HG03520 (cell line): ENCODE measurements around the gene HAO1.

ENCODE experiments used
- ATAC-seq: cut with Tn5 transposase; IDR thresholded peaks from one replicate; pipeline ENCODE4 v1.9.1; 2021; ENCODE audit warnings: mild to moderate bottlenecking, moderate library complexity; ENCODE audit not compliant: unreplicated experiment

Gene HAO1

DNA sequence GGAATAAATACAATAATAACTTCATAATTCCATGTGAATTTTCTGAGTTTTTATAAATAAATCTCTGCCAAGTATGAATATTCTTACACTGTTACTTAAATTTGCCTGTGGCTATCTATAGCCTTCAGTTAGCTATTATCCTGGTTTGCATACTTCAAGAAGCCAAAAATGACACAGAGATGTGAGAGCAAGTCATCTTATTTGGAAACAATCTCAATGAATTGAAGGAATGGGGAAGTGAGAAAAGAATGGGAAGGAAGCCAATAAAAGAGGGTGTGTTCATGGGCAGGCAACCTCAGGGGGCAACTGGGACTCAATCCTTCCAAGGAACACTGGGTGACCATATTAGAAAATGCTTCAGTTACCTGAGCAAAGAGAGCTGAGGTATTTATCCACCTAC lies 9.9 kb downstream of the HAO1 start:
- ATAC-seq = no peak

DNA sequence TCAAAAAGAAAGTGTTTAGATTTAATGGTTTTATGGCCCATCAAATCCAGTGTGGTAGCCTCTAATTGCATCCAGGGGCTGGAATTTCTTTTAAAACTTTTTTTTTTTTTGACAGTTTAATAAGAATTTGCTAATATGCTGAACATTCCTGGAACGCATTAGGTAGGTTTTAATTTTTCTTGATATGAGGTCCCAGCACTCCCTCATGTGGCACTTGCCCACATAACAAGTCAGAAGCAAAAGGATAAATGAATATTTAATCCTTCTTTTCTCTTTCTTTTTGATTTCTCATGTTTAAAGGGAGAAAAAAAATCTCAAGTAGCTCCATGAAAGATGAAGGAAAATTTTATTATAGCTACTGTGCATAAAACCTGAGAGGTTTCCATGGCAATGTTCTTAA lies 13.5 kb downstream of the HAO1 start:
- ATAC-seq = no peak

DNA sequence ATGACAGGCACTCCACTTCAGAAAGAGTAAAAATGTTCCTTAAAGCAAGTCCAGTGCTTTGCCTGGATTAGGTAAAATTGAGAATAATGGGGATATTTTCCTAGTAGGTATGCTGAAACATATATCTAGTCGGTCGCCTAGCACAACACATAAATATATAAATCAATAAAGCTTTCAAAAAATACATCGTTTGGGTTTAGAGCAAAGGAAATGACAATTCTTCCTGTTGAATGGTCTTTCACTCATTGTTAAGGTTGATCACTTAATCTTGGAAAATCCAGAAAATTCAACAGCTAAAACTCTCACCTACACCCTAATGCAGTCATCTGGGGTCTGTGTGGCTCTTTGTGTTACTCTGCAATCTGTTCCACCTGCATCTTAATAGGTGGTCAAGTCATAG lies 13.9 kb downstream of the HAO1 start:
- ATAC-seq = no peak

DNA sequence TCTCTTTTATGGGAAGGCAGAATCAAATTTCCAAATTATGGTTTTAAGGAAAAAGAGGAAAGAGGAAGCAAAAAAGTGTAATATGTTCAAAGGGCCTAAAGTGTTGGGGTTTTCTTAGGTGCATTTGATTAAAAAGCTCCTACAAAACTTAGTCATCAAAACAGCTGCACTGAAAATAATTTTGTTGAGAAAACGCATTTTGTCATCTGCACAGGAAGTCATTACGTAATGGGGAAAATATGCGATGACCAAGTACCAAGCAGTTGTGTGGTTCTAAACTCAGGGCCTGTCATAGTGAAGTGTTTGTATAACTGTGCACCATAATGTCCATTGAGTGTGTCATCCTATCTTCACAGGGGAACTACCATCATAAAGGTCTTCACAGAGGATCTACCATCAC lies 15.6 kb downstream of the HAO1 start:
- no peak for ATAC-seq

DNA sequence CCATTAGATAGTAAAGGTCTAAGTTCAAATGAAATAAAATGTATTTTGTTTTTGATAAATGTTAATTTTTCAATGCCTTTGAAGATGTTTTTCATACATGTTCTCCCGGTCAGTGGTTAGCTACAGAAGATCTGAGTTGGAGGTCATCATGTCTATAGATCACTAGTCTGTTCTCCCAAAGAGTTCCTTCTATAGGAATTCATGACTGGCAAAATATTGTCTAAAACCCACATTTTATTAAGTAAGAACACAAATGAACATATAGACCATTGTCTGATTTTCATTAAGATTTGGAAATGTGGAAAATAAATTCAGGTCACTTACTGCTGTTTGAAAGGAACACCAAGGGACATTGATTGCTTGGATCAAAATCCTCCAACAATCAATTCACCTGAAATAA lies 23.6 kb downstream of the HAO1 start:
- no peak for ATAC-seq

DNA sequence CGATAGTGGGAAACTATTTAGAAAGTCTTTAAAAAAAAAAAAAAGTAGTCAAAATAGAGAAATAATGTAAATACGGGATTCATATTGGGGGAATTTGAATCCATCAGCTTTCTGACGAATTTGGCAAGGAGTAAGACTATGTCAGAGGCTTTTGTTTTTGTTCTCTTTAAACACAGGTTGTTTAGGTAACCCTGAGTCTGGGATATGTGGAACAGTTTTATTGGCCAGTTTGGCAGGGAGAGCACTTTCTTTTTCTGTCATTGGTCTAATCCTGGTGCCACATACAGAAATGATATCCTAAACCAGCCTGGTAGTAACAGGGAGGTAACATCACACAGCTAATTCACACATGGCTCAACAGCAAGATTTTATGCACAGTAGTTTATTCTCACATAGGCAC lies 27.7 kb downstream of the HAO1 start:
- no peak for ATAC-seq

DNA sequence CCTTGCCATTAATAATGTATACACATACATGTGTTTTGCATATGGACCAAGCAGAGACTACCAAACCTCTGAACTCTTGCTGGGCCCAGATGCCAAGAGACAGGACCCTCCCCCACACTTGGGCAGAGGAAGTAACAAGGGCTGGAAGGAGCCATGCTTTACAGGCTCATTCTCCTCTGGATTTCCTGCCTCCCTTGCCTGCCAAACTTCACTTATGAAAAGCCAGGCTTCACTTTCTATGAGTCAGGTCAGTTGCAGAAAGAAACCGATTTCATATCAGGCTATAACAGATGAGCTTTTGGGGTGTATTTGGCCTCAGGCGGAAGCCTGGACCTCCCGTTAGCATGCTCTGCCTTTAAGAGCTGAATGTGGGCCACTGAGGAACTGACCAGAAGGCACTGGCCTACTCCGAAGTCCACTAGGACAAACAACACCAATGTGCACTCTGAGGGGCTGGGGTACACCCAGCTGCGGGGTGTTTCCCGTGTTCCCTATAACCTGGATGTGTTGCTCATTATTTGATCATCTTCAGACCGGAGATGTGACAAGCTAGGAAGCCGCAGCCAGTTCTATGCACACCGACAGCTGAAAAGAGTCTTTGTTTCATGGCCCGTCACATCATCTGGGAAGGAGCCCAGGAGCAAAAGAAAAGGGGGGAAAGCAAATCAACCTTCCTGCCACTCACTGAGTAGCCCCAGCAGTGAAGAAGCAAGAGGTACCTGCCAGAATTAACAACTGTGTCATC lies 28.5 kb downstream of the HAO1 start:
- no peak for ATAC-seq

DNA sequence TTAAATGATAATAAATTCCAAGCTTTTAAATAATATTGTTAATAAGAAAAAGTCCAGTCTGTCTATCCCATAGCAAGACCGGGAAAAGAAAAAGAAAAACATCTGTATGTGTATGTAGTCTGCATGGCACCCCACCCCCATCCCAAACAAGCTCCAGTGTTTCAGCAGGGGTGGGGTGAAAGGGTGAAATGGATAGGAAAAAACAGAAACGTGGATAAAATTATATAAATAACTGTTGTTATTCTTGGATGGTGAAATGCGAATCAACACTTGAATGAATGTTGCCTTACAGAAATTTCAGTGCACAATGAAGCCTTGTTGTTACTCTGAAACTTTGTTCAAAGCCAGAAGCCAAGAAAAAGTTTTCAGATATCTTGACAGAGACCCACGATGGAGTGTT lies 31.4 kb downstream of the HAO1 start:
- no peak for ATAC-seq

DNA sequence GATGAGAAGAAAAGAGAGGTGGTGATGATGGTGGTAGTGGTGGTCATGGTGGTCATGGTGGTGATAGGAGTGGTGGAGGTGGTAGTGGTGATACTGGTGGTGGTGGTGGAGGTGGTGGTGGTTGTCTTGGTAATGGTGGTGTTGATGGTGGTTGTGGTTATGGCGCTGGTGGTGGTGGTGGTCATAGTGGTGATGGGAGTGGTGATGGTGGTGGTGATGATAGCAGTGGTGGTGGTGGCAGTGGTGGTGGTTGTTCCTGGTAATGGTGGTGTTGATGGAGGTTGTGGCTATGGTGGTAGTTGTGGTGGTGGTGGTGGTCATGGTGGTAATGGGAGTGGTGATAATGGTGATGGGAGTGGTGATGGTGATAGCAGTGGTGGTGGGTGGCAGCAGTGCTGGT lies 36.8 kb downstream of the HAO1 start:
- no peak for ATAC-seq

DNA sequence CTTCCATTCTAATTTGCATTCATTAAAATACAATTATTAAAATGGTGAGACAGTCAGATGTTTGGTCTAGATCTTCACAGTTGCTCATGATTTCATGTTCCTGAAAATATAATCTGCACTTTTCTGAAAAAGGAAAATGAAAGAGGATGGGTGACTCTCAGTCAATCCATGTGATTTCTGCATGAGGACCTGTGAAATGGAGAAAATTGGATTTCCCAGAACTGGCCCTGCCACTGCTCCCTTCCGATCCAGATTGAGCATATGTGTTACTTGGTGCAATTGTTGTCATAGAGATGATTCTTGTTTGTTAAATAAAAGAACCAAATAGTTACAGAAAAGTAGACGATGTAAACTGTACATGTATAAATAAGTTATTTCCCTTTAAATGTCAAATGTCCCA lies 37.4 kb downstream of the HAO1 start:
- no peak for ATAC-seq

DNA sequence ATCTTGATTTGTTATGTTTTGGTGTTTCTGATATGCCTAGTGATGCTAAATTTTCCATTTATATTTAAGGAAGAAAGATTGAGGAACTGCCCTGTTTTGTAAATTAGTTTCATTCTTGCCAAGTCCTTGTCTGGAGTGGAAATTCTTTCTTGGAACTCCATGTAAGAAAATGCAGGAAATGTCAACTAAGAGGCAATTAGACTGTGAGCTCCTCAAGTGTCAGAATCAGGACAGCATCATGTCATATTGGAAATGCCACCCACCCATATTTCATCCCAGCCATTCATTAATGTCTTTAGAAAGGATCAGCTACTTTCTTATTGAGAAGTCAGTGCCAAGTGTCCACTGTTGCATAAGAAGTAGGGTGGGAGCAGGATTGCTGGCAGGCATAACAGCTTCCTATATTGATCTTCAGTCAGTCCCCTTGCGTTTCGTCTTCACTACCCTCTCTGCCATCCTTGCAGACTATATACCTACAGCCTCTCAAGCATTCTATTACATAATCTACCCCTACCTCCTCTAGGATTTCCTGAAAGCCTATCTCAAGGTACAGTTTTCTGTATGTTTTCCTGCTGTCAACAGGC lies 42.4 kb downstream of the HAO1 start:
- no peak for ATAC-seq

DNA sequence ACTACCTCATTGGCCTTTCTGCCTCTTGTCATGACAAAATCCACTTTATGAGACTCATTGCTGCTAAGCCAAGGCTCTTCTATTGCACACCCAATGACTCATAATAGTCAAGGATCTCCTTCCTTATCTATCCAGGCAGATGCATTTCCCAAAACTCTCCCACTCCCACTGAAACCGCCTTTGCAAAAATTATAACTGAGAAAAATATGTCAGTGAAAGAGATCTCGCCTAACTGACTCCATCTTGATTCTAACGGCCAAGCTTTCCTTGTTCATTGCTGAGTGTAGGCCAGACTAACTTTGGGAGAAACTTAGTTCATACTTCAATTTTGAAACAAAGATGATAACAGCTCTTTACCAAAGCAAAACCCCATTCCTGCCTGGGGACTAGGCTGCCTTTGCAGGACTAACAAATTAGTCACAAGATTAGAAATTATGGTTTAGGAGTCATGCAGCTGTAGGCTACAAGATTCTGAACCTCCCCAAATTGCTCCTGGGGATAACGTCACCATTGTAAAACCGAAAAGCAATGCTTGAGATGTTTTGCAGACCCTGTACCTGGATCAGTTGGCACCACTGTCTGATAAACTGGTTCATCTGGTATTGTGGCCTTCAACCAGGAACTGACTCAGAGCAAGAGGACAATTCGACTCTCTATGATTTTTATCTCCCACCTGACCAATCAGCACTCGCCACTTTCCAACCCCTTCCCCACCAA lies 47.1 kb downstream of the HAO1 start:
- ATAC-seq = no peak

DNA sequence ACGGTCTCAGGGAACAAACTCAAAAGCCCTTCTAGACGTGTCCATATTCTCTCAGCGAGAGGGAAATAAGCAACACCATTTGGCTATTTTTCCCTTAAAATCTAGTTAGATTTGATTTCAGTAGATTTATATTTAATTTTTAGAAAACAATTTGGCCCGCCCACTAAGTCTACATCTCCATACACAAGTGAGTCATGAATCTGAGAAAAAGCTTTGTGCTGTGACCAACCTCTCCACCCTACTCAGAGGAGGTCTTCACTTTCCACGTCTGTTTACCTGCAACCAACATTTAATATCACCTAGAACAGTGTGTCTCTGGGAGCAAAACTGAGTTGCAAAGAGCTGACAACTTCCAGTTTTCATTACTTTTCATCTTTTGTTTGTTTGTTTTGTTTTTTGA lies 48.6 kb downstream of the HAO1 start:
- ATAC-seq = no peak

DNA sequence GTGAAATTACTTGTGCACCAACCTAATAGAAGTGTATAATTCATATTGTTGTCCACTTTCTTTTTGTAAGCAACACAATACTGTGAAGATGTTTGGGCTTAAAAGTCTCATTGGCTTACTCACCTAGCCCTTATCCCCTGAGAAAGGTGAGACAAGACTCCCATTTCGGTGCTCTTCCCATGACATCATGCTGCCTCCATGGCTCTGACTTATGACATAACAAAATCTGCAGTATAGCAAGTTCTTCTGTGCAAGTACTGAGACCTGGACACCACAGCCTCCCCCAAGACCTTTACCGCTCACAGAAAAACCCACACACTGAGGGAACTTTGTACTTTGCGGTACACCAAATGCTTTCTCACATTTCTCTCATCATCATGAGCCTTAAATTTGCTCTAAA lies 50.5 kb downstream of the HAO1 start:
- no peak for ATAC-seq

DNA sequence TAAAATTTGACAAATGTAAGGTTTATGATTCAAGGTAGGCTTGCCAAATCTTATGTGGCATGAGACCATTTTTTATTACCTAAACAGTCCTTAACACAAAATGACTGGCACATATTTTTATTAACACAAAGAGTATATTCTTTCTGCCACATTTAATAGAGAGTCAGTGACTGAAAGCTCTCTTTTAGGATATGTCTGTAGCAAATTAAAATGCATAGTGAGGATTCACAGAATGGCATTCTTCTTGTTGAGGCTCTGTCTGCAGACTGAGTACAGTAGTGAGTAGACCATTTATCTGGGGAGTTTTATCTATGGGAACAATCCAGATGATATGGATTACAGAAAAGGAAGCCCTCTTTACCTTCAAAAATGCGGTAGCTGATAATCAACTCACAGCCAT lies 56.5 kb downstream of the HAO1 start:
- ATAC-seq = no peak

DNA sequence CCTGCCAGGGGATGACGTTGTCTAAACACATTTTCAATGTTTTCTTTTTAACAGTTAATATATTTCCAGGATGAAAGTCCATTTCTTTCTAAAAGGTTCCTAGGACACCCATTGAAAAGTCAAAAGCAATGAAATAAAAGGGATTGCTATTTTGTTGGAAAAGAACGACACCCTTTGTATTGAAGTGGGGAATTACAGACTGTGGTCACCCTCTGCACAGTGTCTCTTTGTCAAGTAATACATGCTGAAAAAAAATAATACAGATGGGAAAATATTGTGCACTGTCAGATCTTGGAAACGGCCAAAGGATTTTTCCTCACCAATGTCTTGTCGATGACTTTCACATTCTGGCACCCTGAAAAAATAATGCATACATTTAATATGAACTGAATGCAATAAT lies 56.9 kb downstream of the HAO1 start:
- ATAC-seq = no peak

DNA sequence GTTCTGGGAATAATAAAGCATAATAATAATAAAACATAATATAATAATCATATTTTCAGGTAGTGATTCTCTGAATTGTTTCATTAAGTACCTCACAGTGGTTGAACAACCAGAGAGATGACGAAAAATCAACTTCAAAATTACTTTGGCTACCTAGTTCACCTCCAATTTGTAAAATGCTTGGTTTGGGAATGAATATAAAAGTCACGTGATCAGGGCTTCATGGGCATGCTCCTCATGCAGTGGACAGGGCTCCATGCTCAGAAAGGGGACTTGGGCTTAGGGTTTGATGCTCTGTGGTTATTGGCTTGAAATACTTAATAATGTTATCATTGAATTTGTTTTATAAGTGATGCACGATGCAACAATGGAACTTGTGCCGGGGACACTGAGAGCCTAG lies 58.2 kb downstream of the HAO1 start:
- no peak for ATAC-seq

DNA sequence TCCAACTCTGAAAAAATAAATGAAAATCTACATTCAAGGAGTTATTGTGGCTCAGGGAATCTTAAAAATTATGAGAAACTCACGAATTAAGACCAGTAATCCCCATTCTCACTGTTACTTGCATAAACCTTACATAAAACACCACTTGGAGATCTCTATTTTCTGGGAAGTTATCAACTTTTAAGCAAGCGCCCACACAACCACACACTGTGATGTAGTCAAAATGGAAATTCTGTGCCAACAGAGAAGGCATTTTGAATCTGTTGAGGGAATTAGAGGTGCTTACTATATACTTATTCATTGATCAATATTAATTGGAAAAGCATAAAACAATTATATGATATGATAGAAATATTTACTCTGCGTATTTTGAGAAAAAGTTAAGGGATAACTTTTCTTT lies 58.7 kb downstream of the HAO1 start:
- no peak for ATAC-seq

DNA sequence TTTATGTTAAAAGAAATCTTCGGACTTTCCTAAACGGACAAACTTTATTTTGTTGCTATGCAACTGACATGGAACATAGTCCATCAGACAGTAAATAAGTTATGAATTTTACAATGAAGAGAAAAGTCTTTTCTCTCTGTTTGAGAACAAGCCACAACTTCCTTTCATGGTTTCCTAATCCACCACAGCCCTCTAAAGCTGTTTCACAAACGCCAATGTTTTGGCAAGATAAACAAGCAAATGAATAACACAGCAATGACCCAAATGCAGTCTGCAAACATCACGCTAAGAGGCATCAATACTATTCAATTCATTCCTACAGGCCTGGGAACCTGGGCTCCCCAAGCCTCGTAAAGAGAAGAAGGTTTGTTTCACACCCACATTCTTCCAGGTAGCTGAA lies 60.4 kb downstream of the HAO1 start:
- peak; percentile 59 for ATAC-seq

DNA sequence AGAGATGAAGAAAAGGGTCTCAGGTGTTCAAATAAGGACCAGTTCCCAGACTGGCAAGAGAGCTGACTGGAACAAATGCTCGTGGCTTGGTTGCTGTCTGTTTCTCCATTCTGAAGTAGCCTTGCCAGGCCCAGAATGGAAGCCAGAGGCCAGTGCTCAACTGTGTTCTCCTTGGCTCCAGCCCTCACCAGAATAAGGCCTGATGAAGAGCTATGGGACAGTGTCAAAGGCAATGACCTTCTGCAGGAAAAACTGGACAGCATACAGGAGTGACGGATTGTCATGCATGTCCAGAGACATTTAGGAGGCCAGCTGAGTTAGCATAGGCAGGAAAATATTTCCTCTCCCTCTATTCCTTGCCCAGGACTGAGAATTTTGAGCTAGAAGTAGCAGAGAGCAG lies 72.2 kb downstream of the HAO1 start:
- no peak for ATAC-seq

DNA sequence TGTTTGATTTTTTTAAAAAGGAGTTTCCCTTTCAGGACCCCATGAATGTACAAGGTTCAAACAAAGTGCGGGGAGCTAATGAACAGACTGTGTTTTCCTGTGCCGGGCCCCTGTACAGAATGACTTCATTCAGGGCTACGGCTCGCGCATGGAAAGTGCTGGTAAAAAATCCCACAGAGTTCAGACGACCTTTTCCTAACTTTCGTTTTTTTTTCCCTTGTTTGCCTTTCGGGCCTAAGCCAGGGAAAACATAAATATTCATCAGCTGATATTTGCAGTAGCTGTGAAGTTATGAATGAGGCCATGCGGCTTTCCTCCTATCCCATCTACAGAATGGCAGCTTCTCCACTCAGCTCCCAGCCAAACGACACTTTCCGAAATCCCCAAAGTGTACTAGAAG lies 74.0 kb downstream of the HAO1 start:
- ATAC-seq = no peak

DNA sequence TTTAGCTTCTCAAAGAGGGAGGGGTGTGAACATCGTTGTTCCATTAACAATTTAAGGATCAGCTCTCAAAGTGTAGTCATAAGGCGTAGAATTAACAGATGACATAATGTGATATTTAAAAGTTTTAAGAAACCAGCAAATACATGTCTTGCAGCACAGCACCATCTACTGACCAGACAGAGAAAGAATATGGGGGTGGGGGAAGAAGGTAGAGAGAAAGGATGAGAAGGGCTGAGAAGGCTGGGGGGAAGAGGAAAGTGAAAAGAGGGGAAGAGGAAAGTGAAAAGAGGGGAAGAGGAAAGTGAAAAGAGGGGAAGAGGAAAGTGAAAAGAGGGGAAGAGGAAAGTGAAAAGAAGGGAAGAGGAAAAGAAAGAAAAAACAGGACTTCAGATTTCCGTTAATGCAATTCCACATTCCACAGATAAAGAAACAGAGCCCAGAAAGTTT lies 80.9 kb downstream of the HAO1 start:
- peak; percentile 64 for ATAC-seq
